ENCODE data around the gene SLC5A5. TPM values are rescaled to one million over a fixed set of nuclear protein-coding genes. Genes with fewer than 3 reads are reported as not detected.

The SLC5A5 gene
- total RNA-seq, 1 donor from 2014 or later = not detected

GRCh38 chr19:17854061-17854460, 17.7 kb upstream of the SLC5A5 start:
- H3K36me3 Mint-ChIP-seq = no peaks in the 10 kb centered on the region
- H3K27me3 Mint-ChIP-seq (ENCODE audit: low read depth) = peaks cover 4% of the 10 kb centered on the region
- TF ChIP-seq CTCF (IDR thresholded peaks at IDR 0.05; ENCODE audit: unreplicated experiment) = no peak
- no peak overlapping the region for H3K4me3 Mint-ChIP-seq
- H3K27ac Mint-ChIP-seq = no peak overlapping the region
- no peak for DNase-seq (ENCODE audit: low spot score in 2 of 2, unreplicated experiment in 2 of 2)
- H3K4me1 Mint-ChIP-seq = peaks cover 2% of the 10 kb centered on the region
- H3K9me3 Mint-ChIP-seq = no peaks in the 10 kb centered on the region

- DNase-seq (ENCODE audit: low spot score in 2 of 2, unreplicated experiment in 2 of 2) = peak; percentile 76 to 96
- Mint-ChIP-seq H3K9me3 (no peaks in the 10 kb centered on the region), H3K27me3 (ENCODE audit: low read depth) (peaks cover 4% of the 10 kb centered on the region), H3K4me3 (no peak overlapping the region), H3K36me3 (no peaks in the 10 kb centered on the region), H3K4me1 (peaks cover 11% of the 10 kb centered on the region), H3K27ac (no peak overlapping the region)
- peak; percentile 98 for TF ChIP-seq CTCF (IDR thresholded peaks at IDR 0.05; ENCODE audit: unreplicated experiment)
Measured at GRCh38 chr19:17855280-17856152, 16.2 kb upstream of the SLC5A5 start.

GRCh38 chr19:17859533-17860330, 12.0 kb upstream of the SLC5A5 start, which contains the start of gene RPL18A:
RPL18A (plus strand) TSS chr19:17859910; CDS start chr19:17859957, 47 bp downstream.
- peak; percentile 94 to 98 for DNase-seq (ENCODE audit: low spot score in 2 of 2, unreplicated experiment in 2 of 2)
- H3K9me3 Mint-ChIP-seq = no peaks in the 10 kb centered on the region
- H3K4me3 Mint-ChIP-seq = peak within 1 kb of the TSS; percentile 100
- H3K36me3 Mint-ChIP-seq = peaks cover 18% of the 10 kb centered on the region
- peaks cover 22% of the 10 kb centered on the region for H3K4me1 Mint-ChIP-seq
- H3K27me3 Mint-ChIP-seq (ENCODE audit: low read depth) = peaks cover 2% of the 10 kb centered on the region
- peak; percentile 52 for TF ChIP-seq CTCF (IDR thresholded peaks at IDR 0.05; ENCODE audit: unreplicated experiment)
- peak within 1 kb of the TSS; percentile 98 for H3K27ac Mint-ChIP-seq

GRCh38 chr19:17860331-17860992, 11.3 kb upstream of the SLC5A5 start:
- H3K27me3 Mint-ChIP-seq (ENCODE audit: low read depth) = peaks cover 2% of the 10 kb centered on the region
- TF ChIP-seq CTCF (IDR thresholded peaks at IDR 0.05; ENCODE audit: unreplicated experiment) = no peak
- peaks cover 22% of the 10 kb centered on the region for H3K4me1 Mint-ChIP-seq
- H3K27ac Mint-ChIP-seq = peak overlapping the region; percentile 98
- peak overlapping the region; percentile 100 for H3K4me3 Mint-ChIP-seq
- DNase-seq (ENCODE audit: low spot score in 2 of 2, unreplicated experiment in 2 of 2) = no peak
- no peaks in the 10 kb centered on the region for H3K9me3 Mint-ChIP-seq
- H3K36me3 Mint-ChIP-seq = peaks cover 18% of the 10 kb centered on the region

GRCh38 chr19:17860993-17861360, 10.8 kb upstream of the SLC5A5 start:
- peaks cover 22% of the 10 kb centered on the region for H3K4me1 Mint-ChIP-seq
- H3K27ac Mint-ChIP-seq = peak overlapping the region; percentile 98
- no peak for TF ChIP-seq CTCF (IDR thresholded peaks at IDR 0.05; ENCODE audit: unreplicated experiment)
- no peak for DNase-seq (ENCODE audit: low spot score in 2 of 2, unreplicated experiment in 2 of 2)
- H3K4me3 Mint-ChIP-seq = peak overlapping the region; percentile 100
- no peaks in the 10 kb centered on the region for H3K9me3 Mint-ChIP-seq
- H3K36me3 Mint-ChIP-seq = peaks cover 18% of the 10 kb centered on the region
- no peaks in the 10 kb centered on the region for H3K27me3 Mint-ChIP-seq (ENCODE audit: low read depth)
